Mucosa of stomach (tissue), 1 donor: Measurements from ENCODE around the gene ACSL4.
"Not testable (repeated sequence)": the region's sequence is repeated elsewhere in the genome, so short reads cannot be mapped to it uniquely, and the experiment has no call there.

ENCODE experiments used
- H3K27me3 ChIP-seq: one replicate; pipeline ENCODE4 v1.7.0; 2013; ENCODE audit warnings: mild to moderate bottlenecking, low read length; ENCODE audit not compliant: control insufficient read depth, insufficient read depth
- H3K36me3 ChIP-seq: one replicate; pipeline ENCODE4 v1.7.0; 2013; ENCODE audit warnings: low read length; ENCODE audit not compliant: control insufficient read depth, insufficient read depth
- H3K4me1 ChIP-seq: one replicate; pipeline ENCODE4 v1.7.0; 2013; ENCODE audit warnings: mild to moderate bottlenecking, low read length; ENCODE audit not compliant: control insufficient read depth, insufficient read depth
- H3K4me3 ChIP-seq: one replicate; pipeline ENCODE4 v1.7.0; 2013; ENCODE audit warnings: low read length
- H3K9ac ChIP-seq: one replicate; pipeline ENCODE4 v1.7.0; 2013; ENCODE audit warnings: mild to moderate bottlenecking, low read length, moderate library complexity
- H3K9me3 ChIP-seq: one replicate; pipeline ENCODE4 v1.7.0; 2013; ENCODE audit warnings: mild to moderate bottlenecking, low read length, moderate library complexity; ENCODE audit not compliant: control insufficient read depth
- donor health status: Pancreatic carcinoma.

The ACSL4 gene

DNA sequence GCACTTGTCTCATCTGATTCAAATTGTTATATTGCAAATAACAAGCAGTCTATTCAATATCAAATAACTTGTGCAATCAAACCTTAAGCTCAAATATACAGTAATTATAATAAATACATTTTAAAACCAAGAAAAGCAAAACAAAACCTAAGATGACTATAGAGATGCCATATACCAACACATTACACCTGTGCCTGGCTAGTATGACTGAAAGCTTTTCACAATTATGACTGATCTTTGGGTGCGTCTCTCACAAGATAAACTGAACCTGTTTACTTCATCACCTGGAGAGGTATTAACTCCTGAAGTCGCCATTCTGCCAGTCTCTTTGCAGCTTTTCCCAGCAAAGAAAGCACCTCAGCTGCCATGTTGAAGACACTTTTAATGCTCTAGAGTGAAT is 41.3 kb downstream of the ACSL4 start:
- H3K9ac ChIP-seq: no peak overlapping the region
- H3K27me3 ChIP-seq: no peaks in the 10 kb centered on the region
- no peak overlapping the region for H3K4me3 ChIP-seq
- H3K4me1 ChIP-seq: no peaks in the 10 kb centered on the region
- no peaks in the 10 kb centered on the region for H3K9me3 ChIP-seq
- no peaks in the 10 kb centered on the region for H3K36me3 ChIP-seq

DNA sequence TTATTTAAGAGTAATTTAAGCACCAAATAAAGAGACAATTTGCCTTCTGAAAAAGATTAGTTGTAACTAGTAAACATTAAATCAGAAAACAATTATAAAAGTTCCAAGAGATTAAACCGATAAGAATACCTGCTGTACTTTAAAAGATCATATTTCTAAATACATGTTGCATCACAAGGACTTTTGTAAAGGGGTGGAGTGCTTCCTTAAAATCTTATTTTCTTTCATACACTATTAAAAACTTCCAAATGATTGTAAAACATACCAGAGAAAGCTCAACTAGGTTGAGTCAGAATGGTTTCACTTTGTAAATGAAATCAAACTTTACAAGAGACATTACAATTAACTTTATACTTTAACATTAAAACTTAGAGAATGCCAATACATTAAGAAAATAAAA is 41.8 kb downstream of the ACSL4 start:
- no peak overlapping the region for H3K4me3 ChIP-seq
- H3K4me1 ChIP-seq: no peaks in the 10 kb centered on the region
- H3K27me3 ChIP-seq: no peaks in the 10 kb centered on the region
- no peaks in the 10 kb centered on the region for H3K36me3 ChIP-seq
- H3K9ac ChIP-seq: no peak overlapping the region
- no peaks in the 10 kb centered on the region for H3K9me3 ChIP-seq

DNA sequence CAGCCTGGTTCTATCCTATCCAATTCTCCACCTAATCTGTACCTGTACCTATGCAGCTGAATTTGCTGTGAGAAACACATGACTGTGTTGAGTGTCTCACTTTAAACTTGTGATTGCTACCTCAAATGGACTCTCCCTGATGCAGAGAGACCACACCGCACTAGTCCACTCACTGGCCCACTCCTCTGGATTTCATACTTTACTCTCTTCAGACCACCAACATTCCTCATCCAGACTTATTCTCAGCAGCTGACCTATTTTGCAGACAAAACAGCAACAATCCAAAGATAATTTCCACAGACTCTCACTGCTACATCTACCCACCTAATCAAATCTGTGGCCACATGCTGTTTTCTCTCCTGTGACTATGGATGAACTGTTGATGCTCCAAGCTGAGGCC is 45.2 kb downstream of the ACSL4 start:
- Histone ChIP-seq H3K9me3 (no peaks in the 10 kb centered on the region), H3K36me3 (no peaks in the 10 kb centered on the region), H3K4me3 (no peak overlapping the region), H3K27me3 (no peaks in the 10 kb centered on the region), H3K4me1 (no peaks in the 10 kb centered on the region), H3K9ac (no peak overlapping the region)

DNA sequence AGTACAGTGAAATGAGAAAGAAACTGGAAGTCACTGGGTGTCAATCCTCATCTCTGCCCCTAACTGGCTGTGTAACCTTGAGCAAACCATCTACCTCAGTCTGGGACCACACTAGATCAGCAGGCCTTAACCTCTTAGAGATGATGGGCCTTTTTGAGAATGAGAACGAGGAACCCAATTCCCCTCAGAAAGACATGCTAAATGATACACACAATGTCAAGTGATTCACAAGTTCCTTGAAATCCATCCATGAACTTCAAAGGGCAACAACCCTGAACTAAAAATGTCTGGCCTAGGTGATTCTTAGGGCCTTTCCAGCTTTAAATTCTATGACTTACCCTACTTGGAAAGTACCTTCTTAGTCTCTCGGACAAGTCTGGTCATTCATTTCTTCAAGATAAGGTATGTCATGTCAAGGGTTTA is 47.4 kb downstream of the ACSL4 start:
- no peak overlapping the region for H3K4me3 ChIP-seq
- no peaks in the 10 kb centered on the region for H3K9me3 ChIP-seq

DNA sequence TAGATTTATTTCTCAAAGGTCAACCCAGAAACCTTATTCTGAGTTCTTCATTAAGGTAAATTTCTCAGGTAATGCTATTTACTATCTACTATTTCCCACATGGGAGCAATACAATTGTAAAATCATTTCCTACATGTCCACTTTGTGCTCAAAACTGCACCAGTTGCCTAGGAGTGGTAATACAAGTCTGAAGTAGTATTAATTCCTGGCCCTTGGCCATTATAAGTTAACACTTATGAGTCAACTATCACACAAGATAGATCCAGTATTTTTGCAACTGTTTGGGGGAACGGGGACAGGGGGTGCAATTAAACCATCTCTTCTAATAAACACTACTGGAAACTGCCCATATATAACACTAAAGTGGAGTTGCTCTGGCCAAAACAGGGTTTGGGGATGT is 48.9 kb downstream of the ACSL4 start:
- Histone ChIP-seq H3K27me3 (no peaks in the 10 kb centered on the region), H3K9ac (no peak overlapping the region), H3K4me1 (no peaks in the 10 kb centered on the region), H3K9me3 (no peaks in the 10 kb centered on the region), H3K36me3 (no peaks in the 10 kb centered on the region), H3K4me3 (no peak overlapping the region)

More for the DNA sequence above, 47.4 kb downstream of the ACSL4 start:
- Histone ChIP-seq H3K4me1 (no peaks in the 10 kb centered on the region), H3K9ac (no peak overlapping the region), H3K36me3 (no peaks in the 10 kb centered on the region), H3K27me3 (no peaks in the 10 kb centered on the region)

DNA sequence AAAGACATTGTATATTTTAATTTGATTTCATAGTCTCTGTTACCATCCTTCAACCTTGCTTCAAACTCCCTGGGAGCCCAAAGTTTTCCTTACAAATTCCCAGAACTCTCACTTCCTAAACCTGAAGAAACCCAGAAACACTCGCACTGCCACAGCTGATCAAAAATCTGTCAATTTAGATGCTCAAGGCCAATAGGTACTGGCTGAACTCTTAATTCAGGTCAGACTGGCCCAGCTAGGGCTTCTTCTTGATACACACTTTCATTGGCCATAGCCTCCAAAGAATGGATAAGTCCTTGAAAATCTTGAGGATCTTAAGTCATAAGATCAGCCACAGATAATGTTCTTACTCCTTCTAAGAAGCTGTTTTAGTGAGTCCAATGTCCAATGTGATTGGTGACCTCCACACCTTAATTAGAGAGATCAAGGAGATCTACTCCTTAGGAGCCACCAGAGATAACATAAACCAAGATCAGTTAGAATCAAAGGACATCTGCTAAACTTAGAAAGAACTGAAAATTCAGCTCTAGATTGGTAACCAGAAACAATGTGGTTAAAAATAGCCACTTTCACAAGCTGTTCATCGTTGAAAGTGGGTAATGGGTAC is 51.5 kb downstream of the ACSL4 start:
- Histone ChIP-seq H3K9ac (no peak overlapping the region), H3K27me3 (no peaks in the 10 kb centered on the region), H3K9me3 (no peaks in the 10 kb centered on the region), H3K4me3 (no peak overlapping the region), H3K4me1 (no peaks in the 10 kb centered on the region), H3K36me3 (no peaks in the 10 kb centered on the region)

DNA sequence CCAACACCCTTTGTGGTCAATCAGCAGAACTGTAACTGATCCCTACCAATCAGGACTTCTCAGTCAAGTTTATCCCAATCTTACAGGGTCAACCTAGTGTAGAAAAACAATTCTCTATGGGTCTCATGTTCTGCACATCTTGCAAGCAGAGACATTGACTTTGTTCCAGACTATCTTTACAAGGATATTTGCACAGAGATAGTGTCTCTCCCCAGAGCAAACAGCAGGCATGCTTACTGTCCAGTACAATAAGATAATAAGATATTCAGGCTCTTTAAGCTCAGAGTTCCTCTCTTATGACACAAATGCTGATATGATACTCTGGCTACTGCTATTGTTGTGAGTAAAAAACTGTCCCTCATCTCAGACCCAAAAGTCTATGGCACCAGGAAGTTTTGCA is 53.2 kb downstream of the ACSL4 start:
- no peaks in the 10 kb centered on the region for H3K27me3 ChIP-seq
- H3K9me3 ChIP-seq: no peaks in the 10 kb centered on the region
- H3K36me3 ChIP-seq: no peaks in the 10 kb centered on the region
- H3K4me3 ChIP-seq: no peak overlapping the region
- no peak overlapping the region for H3K9ac ChIP-seq
- H3K4me1 ChIP-seq: no peaks in the 10 kb centered on the region

DNA sequence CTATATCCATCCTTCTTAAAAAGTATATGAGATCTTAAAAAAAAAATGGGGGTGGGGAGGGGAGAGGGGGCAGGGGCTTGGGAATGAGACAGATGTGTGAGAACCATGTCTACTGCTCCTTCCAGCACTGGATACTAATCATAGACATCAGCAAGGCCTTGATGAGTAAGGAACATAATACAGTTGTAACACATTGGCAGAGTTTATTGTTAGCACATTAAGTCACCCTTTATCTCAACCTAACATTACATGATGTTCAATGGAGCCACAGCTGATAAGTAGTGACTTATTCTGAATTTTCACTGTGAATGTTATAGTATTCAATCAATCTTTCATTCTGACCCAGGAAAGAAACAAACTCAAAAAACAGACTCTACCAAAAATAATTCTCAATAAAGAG is 60.8 kb downstream of the ACSL4 start:
- H3K27me3 ChIP-seq: no peaks in the 10 kb centered on the region
- no peaks in the 10 kb centered on the region for H3K4me1 ChIP-seq
- no peak overlapping the region for H3K9ac ChIP-seq
- no peaks in the 10 kb centered on the region for H3K36me3 ChIP-seq
- H3K9me3 ChIP-seq: no peaks in the 10 kb centered on the region
- H3K4me3 ChIP-seq: no peak overlapping the region

DNA sequence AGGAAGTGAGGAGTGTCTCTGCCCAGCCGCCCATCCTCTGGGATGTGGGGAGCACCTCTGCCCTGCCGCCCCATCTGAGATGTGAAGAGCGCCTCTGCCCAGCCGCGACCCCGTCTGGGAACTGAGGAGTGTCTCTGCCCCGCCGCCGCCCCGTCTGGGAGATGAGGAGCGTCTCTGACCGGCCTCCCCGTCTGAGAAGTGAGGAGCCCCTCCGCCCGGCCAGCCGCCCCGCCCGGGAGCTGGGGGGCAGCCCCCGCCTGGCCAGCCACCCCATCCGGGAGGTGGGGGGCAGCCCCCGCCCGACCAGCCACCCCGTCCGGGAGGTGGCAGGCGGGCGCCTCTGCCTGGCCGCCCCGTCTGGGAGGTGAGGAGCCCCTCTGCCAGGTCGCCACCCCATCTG is 61.9 kb downstream of the ACSL4 start:
- H3K4me3 ChIP-seq, H3K36me3 ChIP-seq, H3K4me1 ChIP-seq, H3K27me3 ChIP-seq, H3K9ac ChIP-seq, H3K9me3 ChIP-seq: not testable (repeated sequence)

DNA sequence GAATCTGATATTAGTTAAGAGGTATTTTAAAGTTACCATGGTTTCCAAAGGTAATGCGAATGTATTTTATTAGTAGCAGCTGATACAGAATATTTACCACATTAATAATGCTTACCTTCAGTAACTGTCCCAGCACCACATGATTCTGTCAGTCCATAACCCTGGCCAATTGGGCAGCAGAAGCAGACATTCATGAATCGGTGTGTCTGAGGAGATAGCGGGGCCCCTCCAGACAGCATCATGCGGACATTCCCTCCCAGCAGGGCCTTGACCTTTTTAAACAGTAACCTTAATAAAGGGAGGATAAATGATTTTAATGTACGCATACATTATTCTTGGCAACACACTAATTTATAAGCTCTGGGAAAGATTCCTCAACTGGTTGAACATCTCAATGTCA is 65.1 kb downstream of the ACSL4 start:
- H3K4me3 ChIP-seq: no peak overlapping the region
- H3K9ac ChIP-seq: no peak overlapping the region
- no peaks in the 10 kb centered on the region for H3K36me3 ChIP-seq
- H3K27me3 ChIP-seq: no peaks in the 10 kb centered on the region
- H3K4me1 ChIP-seq: no peaks in the 10 kb centered on the region
- no peaks in the 10 kb centered on the region for H3K9me3 ChIP-seq

DNA sequence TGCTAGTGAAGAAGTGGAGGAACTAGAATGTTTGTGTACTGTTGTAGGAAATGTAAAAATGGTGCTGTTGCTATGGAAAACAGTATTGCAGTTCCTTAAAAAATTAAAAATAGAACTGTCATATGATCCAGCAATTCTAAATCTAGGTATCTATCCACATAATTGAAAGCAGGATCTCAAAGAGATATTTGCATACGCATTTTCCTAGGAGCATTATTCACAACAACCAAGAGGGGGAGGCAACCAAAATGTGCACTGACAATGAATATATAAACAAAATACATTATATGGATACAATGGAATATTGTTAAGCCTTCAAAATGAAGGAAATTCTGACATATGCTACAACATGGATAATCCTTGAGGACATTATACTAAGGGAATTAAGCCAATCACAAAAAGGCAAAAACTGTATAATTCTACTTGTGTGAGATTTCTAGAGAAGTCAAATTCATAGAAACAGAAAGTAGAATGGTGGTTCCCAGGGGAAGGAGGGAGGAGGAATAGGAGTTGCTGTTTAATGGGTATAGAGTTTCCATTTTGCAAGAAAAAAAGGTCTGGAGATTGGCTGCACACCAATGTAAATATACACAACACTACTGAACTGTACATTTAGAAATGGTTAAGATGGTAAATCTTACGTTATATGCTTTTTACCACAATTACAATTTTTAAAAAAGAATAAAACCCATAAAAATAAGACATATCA is 72.5 kb downstream of the ACSL4 start:
- Histone ChIP-seq H3K4me1 (no peaks in the 10 kb centered on the region), H3K9ac (no peak overlapping the region), H3K4me3 (no peak overlapping the region), H3K9me3 (no peaks in the 10 kb centered on the region), H3K36me3 (no peaks in the 10 kb centered on the region), H3K27me3 (no peaks in the 10 kb centered on the region)

DNA sequence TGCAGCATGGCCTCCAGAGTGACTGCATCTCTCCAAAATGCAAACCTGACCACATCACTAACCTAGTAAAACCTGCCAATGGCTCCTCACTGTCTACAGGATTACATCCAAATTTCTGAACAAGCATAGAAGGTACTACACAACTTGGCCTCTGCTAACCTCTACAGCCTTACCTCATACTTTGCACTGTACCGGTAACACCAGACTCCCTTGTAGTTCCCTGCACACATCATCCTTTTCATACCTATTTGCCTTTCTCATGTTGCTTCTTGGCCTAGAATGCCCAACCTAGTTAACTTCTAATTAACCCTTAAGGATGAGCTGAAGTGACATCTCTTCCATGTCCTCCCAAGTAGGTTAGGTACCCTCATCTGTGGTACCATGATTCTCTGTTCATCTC is 74.7 kb downstream of the ACSL4 start:
- no peaks in the 10 kb centered on the region for H3K9me3 ChIP-seq
- H3K36me3 ChIP-seq: no peaks in the 10 kb centered on the region

DNA sequence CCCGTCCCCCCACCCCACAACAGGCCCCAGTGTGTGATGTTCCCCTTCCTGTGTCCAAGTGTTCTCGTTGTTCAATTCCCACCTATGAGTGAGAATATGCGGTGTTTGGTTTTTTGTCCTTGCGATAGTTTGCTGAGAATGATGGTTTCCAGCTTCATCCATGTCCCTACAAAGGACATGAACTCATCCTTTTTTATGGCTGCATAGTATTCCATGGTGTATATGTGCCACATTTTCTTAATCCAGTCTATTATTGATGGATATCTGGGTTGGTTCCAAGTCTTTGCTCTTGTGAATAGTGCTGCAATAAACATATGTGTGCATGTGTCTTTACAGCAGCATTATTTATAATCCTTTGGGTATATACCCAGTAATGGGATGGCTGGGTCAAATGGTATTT is 75.7 kb downstream of the ACSL4 start:
- not testable (repeated sequence) for H3K9me3 ChIP-seq, H3K36me3 ChIP-seq, H3K4me3 ChIP-seq, H3K27me3 ChIP-seq, H3K9ac ChIP-seq, H3K4me1 ChIP-seq

More for the DNA sequence above, 74.7 kb downstream of the ACSL4 start:
- H3K9ac ChIP-seq: no peak overlapping the region
- H3K4me3 ChIP-seq: no peak overlapping the region
- no peaks in the 10 kb centered on the region for H3K4me1 ChIP-seq
- no peaks in the 10 kb centered on the region for H3K27me3 ChIP-seq
